ENCODE results near the gene TTC39A. TPM values are rescaled to one million over a fixed set of nuclear protein-coding genes. Genes with fewer than 3 reads are reported as not detected.

The TTC39A gene
- total and polyA plus RNA-seq, 4 donors = 16.6 to 46.8 (median 28.5) TPM

- Histone ChIP-seq H3K27me3 (ENCODE audit: control insufficient read depth in 3 of 3, insufficient read depth in 3 of 3, low read length in 2 of 3) (no peaks in the 10 kb centered on the region), H3K9ac (ENCODE audit: insufficient read depth in 1 of 2, low read length in 2 of 2) (no peak overlapping the region), H3K36me3 (ENCODE audit: control insufficient read depth in 4 of 4, insufficient read depth in 4 of 4, low read length in 4 of 4) (peaks cover 6 to 32% (median 13%) of the 10 kb centered on the region in 4 donors), H3K4me1 (ENCODE audit: control insufficient read depth in 5 of 5, insufficient read depth in 5 of 5, low read length in 5 of 5) (no peaks in the 10 kb centered on the region), H3K9me3 (ENCODE audit: control insufficient read depth in 4 of 4, insufficient read depth in 3 of 4, low read length in 3 of 4) (no peaks in the 10 kb centered on the region), H3K27ac (ENCODE audit: low read depth in 1 of 2, low read length in 1 of 2) (no peak overlapping the region), H3K4me3 (no peak overlapping the region)
- WGBS, 2 donors = 94% methylated on average over 4 of the region's 4 CpGs
- no peak for DNase-seq
- no peak for TF ChIP-seq CTCF (IDR thresholded peaks at IDR 0.05; ENCODE audit: control extremely low read depth, extremely low read depth)
- ATAC-seq (ENCODE audit: insufficient read depth, low FRiP score) = no peak
Observed at GRCh38 chr1:51359879-51360278, 29.5 kb upstream of the TTC39A start.

- no peak overlapping the region for H3K9ac ChIP-seq (ENCODE audit: insufficient read depth in 1 of 2, low read length in 2 of 2)
- no peak overlapping the region for H3K4me3 ChIP-seq
- H3K27ac ChIP-seq (ENCODE audit: low read depth in 1 of 2, low read length in 1 of 2) = no peak overlapping the region
- H3K27me3 ChIP-seq (ENCODE audit: control insufficient read depth in 3 of 3, insufficient read depth in 3 of 3, low read length in 2 of 3) = no peaks in the 10 kb centered on the region
- ATAC-seq (ENCODE audit: insufficient read depth, low FRiP score) (no peak), DNase-seq (no peak)
- peaks cover 2 to 22% (median 6%) of the 10 kb centered on the region in 4 donors for H3K36me3 ChIP-seq (ENCODE audit: control insufficient read depth in 4 of 4, insufficient read depth in 4 of 4, low read length in 4 of 4)
- H3K9me3 ChIP-seq (ENCODE audit: control insufficient read depth in 4 of 4, insufficient read depth in 3 of 4, low read length in 3 of 4) = no peaks in the 10 kb centered on the region
- no peak for TF ChIP-seq CTCF (IDR thresholded peaks at IDR 0.05; ENCODE audit: control extremely low read depth, extremely low read depth)
- WGBS, 2 donors = 93 to 100% methylated on average over 1 of the region's 1 CpG
- H3K4me1 ChIP-seq (ENCODE audit: control insufficient read depth in 5 of 5, insufficient read depth in 5 of 5, low read length in 5 of 5) = no peaks in the 10 kb centered on the region
Observed at GRCh38 chr1:51355382-51355781, 25.0 kb upstream of the TTC39A start.

GRCh38 chr1:51354416-51354815 lies 24.1 kb upstream of the TTC39A start:
- Histone ChIP-seq H3K27ac (ENCODE audit: low read depth in 1 of 2, low read length in 1 of 2) (no peak overlapping the region), H3K9me3 (ENCODE audit: control insufficient read depth in 4 of 4, insufficient read depth in 3 of 4, low read length in 3 of 4) (no peaks in the 10 kb centered on the region), H3K4me3 (no peak overlapping the region), H3K4me1 (ENCODE audit: control insufficient read depth in 5 of 5, insufficient read depth in 5 of 5, low read length in 5 of 5) (no peaks in the 10 kb centered on the region), H3K27me3 (ENCODE audit: control insufficient read depth in 3 of 3, insufficient read depth in 3 of 3, low read length in 2 of 3) (no peaks in the 10 kb centered on the region), H3K36me3 (ENCODE audit: control insufficient read depth in 4 of 4, insufficient read depth in 4 of 4, low read length in 4 of 4) (peaks cover 2 to 15% (median 6%) of the 10 kb centered on the region in 4 donors), H3K9ac (ENCODE audit: insufficient read depth in 1 of 2, low read length in 2 of 2) (no peak overlapping the region)
- TF ChIP-seq CTCF (IDR thresholded peaks at IDR 0.05; ENCODE audit: control extremely low read depth, extremely low read depth) = no peak
- ATAC-seq (ENCODE audit: insufficient read depth, low FRiP score) (no peak), DNase-seq (no peak)
- 66 to 79% methylated on average over 3 of the region's 3 CpGs for WGBS, 2 donors

- H3K27me3 ChIP-seq (ENCODE audit: control insufficient read depth in 3 of 3, insufficient read depth in 3 of 3, low read length in 2 of 3) = peaks cover 0 to 2% (median 0%) of the 10 kb centered on the region in 3 donors
- DNase-seq (no peak), ATAC-seq (ENCODE audit: insufficient read depth, low FRiP score) (no peak)
- no peak for TF ChIP-seq CTCF (IDR thresholded peaks at IDR 0.05; ENCODE audit: control extremely low read depth, extremely low read depth)
- no peak overlapping the region for H3K4me3 ChIP-seq
- H3K9me3 ChIP-seq (ENCODE audit: control insufficient read depth in 4 of 4, insufficient read depth in 3 of 4, low read length in 3 of 4) = no peaks in the 10 kb centered on the region
- H3K4me1 ChIP-seq (ENCODE audit: control insufficient read depth in 5 of 5, insufficient read depth in 5 of 5, low read length in 5 of 5) = no peaks in the 10 kb centered on the region
- no peak overlapping the region for H3K9ac ChIP-seq (ENCODE audit: insufficient read depth in 1 of 2, low read length in 2 of 2)
- H3K27ac ChIP-seq (ENCODE audit: low read depth in 1 of 2, low read length in 1 of 2) = no peak overlapping the region
- 95 to 96% methylated on average over 1 of the region's 1 CpG for WGBS, 2 donors
- peaks cover 2 to 11% (median 5%) of the 10 kb centered on the region in 4 donors for H3K36me3 ChIP-seq (ENCODE audit: control insufficient read depth in 4 of 4, insufficient read depth in 4 of 4, low read length in 4 of 4)
Observed at GRCh38 chr1:51351907-51352306, 21.5 kb upstream of the TTC39A start.
